Measurements from ENCODE around the gene CDH15. TPM values are rescaled to one million over a fixed set of nuclear protein-coding genes. Genes with fewer than 3 reads are reported as not detected.

The CDH15 gene
- total RNA-seq, 1 donor from 2014 or later: not detected

- no peak overlapping the region for H3K27ac Mint-ChIP-seq
- H3K4me3 Mint-ChIP-seq: no peak overlapping the region
- H3K9me3 Mint-ChIP-seq: no peaks in the 10 kb centered on the region
- DNase-seq (ENCODE audit: low spot score): peak; percentile 48
- H3K27me3 Mint-ChIP-seq (ENCODE audit: insufficient read depth): no peaks in the 10 kb centered on the region
- no peaks in the 10 kb centered on the region for H3K36me3 Mint-ChIP-seq (ENCODE audit: low read depth)
- intact Hi-C loops (cut with micrococcal nuclease): loop anchor here (1.0 kb wide), 4 partner anchors 8 to 54 kb away; partner anchors contain the start of gene CDH15
- H3K4me1 Mint-ChIP-seq (ENCODE audit: low read depth): no peaks in the 10 kb centered on the region
Observed at GRCh38 chr16:89192956-89193575, 21.5 kb downstream of the CDH15 start.

- H3K4me1 Mint-ChIP-seq (ENCODE audit: low read depth): no peaks in the 10 kb centered on the region
- H3K27me3 Mint-ChIP-seq (ENCODE audit: insufficient read depth): no peaks in the 10 kb centered on the region
- H3K9me3 Mint-ChIP-seq: no peaks in the 10 kb centered on the region
- no peak for DNase-seq (ENCODE audit: low spot score)
- intact Hi-C loops (cut with micrococcal nuclease): loop anchor here (1.0 kb wide), 4 partner anchors 8 to 54 kb away; partner anchors contain the start of gene CDH15
- no peaks in the 10 kb centered on the region for H3K36me3 Mint-ChIP-seq (ENCODE audit: low read depth)
- H3K4me3 Mint-ChIP-seq: no peak overlapping the region
- no peak overlapping the region for H3K27ac Mint-ChIP-seq
Observed at GRCh38 chr16:89193576-89194293, 22.2 kb downstream of the CDH15 start.

- no peak overlapping the region for H3K4me3 Mint-ChIP-seq
- no peak for DNase-seq (ENCODE audit: low spot score)
- no peaks in the 10 kb centered on the region for H3K9me3 Mint-ChIP-seq
- H3K27ac Mint-ChIP-seq: no peak overlapping the region
- H3K4me1 Mint-ChIP-seq (ENCODE audit: low read depth): no peaks in the 10 kb centered on the region
- intact Hi-C loops (cut with micrococcal nuclease): no loop called here
- no peaks in the 10 kb centered on the region for H3K27me3 Mint-ChIP-seq (ENCODE audit: insufficient read depth)
- no peaks in the 10 kb centered on the region for H3K36me3 Mint-ChIP-seq (ENCODE audit: low read depth)
Observed at GRCh38 chr16:89194340-89195311, 23.1 kb downstream of the CDH15 start.

- peaks cover 9% of the 10 kb centered on the region for H3K27me3 Mint-ChIP-seq (ENCODE audit: insufficient read depth)
- no peaks in the 10 kb centered on the region for H3K36me3 Mint-ChIP-seq (ENCODE audit: low read depth)
- no peaks in the 10 kb centered on the region for H3K9me3 Mint-ChIP-seq
- intact Hi-C loops (cut with micrococcal nuclease): no loop called here
- no peak for DNase-seq (ENCODE audit: low spot score)
- H3K4me3 Mint-ChIP-seq: no peak overlapping the region
- H3K4me1 Mint-ChIP-seq (ENCODE audit: low read depth): no peaks in the 10 kb centered on the region
- no peak overlapping the region for H3K27ac Mint-ChIP-seq
Observed at GRCh38 chr16:89195521-89196171, 24.1 kb downstream of the CDH15 start.

GRCh38 chr16:89197033-89197632 is 25.6 kb downstream of the CDH15 start:
- H3K27me3 Mint-ChIP-seq (ENCODE audit: insufficient read depth): peaks cover 10% of the 10 kb centered on the region
- H3K4me3 Mint-ChIP-seq: no peak overlapping the region
- H3K9me3 Mint-ChIP-seq: no peaks in the 10 kb centered on the region
- DNase-seq (ENCODE audit: low spot score): no peak
- H3K36me3 Mint-ChIP-seq (ENCODE audit: low read depth): no peaks in the 10 kb centered on the region
- H3K4me1 Mint-ChIP-seq (ENCODE audit: low read depth): no peaks in the 10 kb centered on the region
- intact Hi-C loops (cut with micrococcal nuclease): no loop called here
- H3K27ac Mint-ChIP-seq: no peak overlapping the region

GRCh38 chr16:89197633-89198416 is 26.3 kb downstream of the CDH15 start:
- Mint-ChIP-seq H3K9me3 (no peaks in the 10 kb centered on the region), H3K36me3 (ENCODE audit: low read depth) (no peaks in the 10 kb centered on the region), H3K4me3 (no peak overlapping the region), H3K27ac (no peak overlapping the region), H3K4me1 (ENCODE audit: low read depth) (no peaks in the 10 kb centered on the region), H3K27me3 (ENCODE audit: insufficient read depth) (peaks cover 14% of the 10 kb centered on the region)
- intact Hi-C loops (cut with micrococcal nuclease): no loop called here
- DNase-seq (ENCODE audit: low spot score): no peak

- Mint-ChIP-seq H3K27me3 (ENCODE audit: insufficient read depth) (peaks cover 22% of the 10 kb centered on the region), H3K4me3 (no peak overlapping the region), H3K36me3 (ENCODE audit: low read depth) (no peaks in the 10 kb centered on the region), H3K9me3 (no peaks in the 10 kb centered on the region), H3K4me1 (ENCODE audit: low read depth) (no peaks in the 10 kb centered on the region), H3K27ac (no peak overlapping the region)
- intact Hi-C loops (cut with micrococcal nuclease): no loop called here
- no peak for DNase-seq (ENCODE audit: low spot score)
Observed at GRCh38 chr16:89198417-89199240, 27.1 kb downstream of the CDH15 start.

GRCh38 chr16:89199241-89200123 is 27.9 kb downstream of the CDH15 start:
- H3K36me3 Mint-ChIP-seq (ENCODE audit: low read depth): no peaks in the 10 kb centered on the region
- H3K4me3 Mint-ChIP-seq: peak overlapping the region; percentile 22
- no peaks in the 10 kb centered on the region for H3K4me1 Mint-ChIP-seq (ENCODE audit: low read depth)
- H3K27ac Mint-ChIP-seq: no peak overlapping the region
- no peak for DNase-seq (ENCODE audit: low spot score)
- intact Hi-C loops (cut with micrococcal nuclease): loop anchor here (2.0 kb wide), 2 partner anchors 17 to 47 kb away; partner anchors contain the start of gene ZNF778
- H3K9me3 Mint-ChIP-seq: no peaks in the 10 kb centered on the region
- peaks cover 30% of the 10 kb centered on the region for H3K27me3 Mint-ChIP-seq (ENCODE audit: insufficient read depth)

GRCh38 chr16:89200124-89200849 is 28.7 kb downstream of the CDH15 start, which contains the start of gene SLC22A31:
SLC22A31 (minus strand) TSS chr16:89200537; CDS start chr16:89200501, 36 bp downstream.
- intact Hi-C loops (cut with micrococcal nuclease): loop anchor here (2.0 kb wide), 2 partner anchors 17 to 47 kb away; partner anchors contain the start of gene ZNF778
- peak within 1 kb of the TSS; percentile 45 for H3K4me3 Mint-ChIP-seq
- no peak within 1 kb of the TSS for H3K27ac Mint-ChIP-seq
- H3K9me3 Mint-ChIP-seq: no peaks in the 10 kb centered on the region
- no peaks in the 10 kb centered on the region for H3K36me3 Mint-ChIP-seq (ENCODE audit: low read depth)
- no peak for DNase-seq (ENCODE audit: low spot score)
- peaks cover 36% of the 10 kb centered on the region for H3K27me3 Mint-ChIP-seq (ENCODE audit: insufficient read depth)
- H3K4me1 Mint-ChIP-seq (ENCODE audit: low read depth): no peaks in the 10 kb centered on the region

Data from activated T-helper 1 cell treated with anti-CD3 and anti-CD28 coated beads, Interleukin-12 subunit alpha, Interleukin-12 subunit beta, Interleukin-2, Interleukin-4 antibody, amounts not matched to agents 30 ng/mL and 10 ng/mL and 1 ng/mL, durations not matched to agents 14 hours and 24 hours and 36 hours (primary cell).